ENCODE measurements around the gene NOP56.

NOP56 gene

GRCh38 chr20:2619337-2619736 is 33.1 kb upstream of the NOP56 start:
- H3K27me3 ChIP-seq (ENCODE audit: control insufficient read depth in 1 of 2, insufficient read depth in 2 of 2, low read length in 2 of 2) = no peaks in the 10 kb centered on the region
- no peaks in the 10 kb centered on the region for H3K36me3 ChIP-seq (ENCODE audit: insufficient read depth, low read length)
- no peaks in the 10 kb centered on the region for H3K9me3 ChIP-seq (ENCODE audit: low read length)
- no peak overlapping the region for H3K9ac ChIP-seq (ENCODE audit: low read length)
- no peak overlapping the region for H3K4me3 ChIP-seq (ENCODE audit: low read depth in 1 of 2, low read length in 2 of 2)
- H3K27ac ChIP-seq (ENCODE audit: low read depth, low read length) = no peak overlapping the region
- H3K4me1 ChIP-seq (ENCODE audit: insufficient read depth, low read length) = no peaks in the 10 kb centered on the region

GRCh38 chr20:2619961-2620595 is 32.4 kb upstream of the NOP56 start:
- no peak overlapping the region for H3K9ac ChIP-seq (ENCODE audit: low read length)
- H3K36me3 ChIP-seq (ENCODE audit: insufficient read depth, low read length) = no peaks in the 10 kb centered on the region
- no peak overlapping the region for H3K27ac ChIP-seq (ENCODE audit: low read depth, low read length)
- H3K4me1 ChIP-seq (ENCODE audit: insufficient read depth, low read length) = no peaks in the 10 kb centered on the region
- H3K9me3 ChIP-seq (ENCODE audit: low read length) = no peaks in the 10 kb centered on the region
- H3K27me3 ChIP-seq (ENCODE audit: control insufficient read depth in 1 of 2, insufficient read depth in 2 of 2, low read length in 2 of 2) = no peaks in the 10 kb centered on the region
- H3K4me3 ChIP-seq (ENCODE audit: low read depth in 1 of 2, low read length in 2 of 2) = no peak overlapping the region

- no peak overlapping the region for H3K4me3 ChIP-seq (ENCODE audit: low read depth in 1 of 2, low read length in 2 of 2)
- no peaks in the 10 kb centered on the region for H3K9me3 ChIP-seq (ENCODE audit: low read length)
- H3K4me1 ChIP-seq (ENCODE audit: insufficient read depth, low read length) = no peaks in the 10 kb centered on the region
- H3K27me3 ChIP-seq (ENCODE audit: control insufficient read depth in 1 of 2, insufficient read depth in 2 of 2, low read length in 2 of 2) = no peaks in the 10 kb centered on the region
- H3K9ac ChIP-seq (ENCODE audit: low read length) = no peak overlapping the region
- H3K27ac ChIP-seq (ENCODE audit: low read depth, low read length) = no peak overlapping the region
- H3K36me3 ChIP-seq (ENCODE audit: insufficient read depth, low read length) = no peaks in the 10 kb centered on the region
Measured at GRCh38 chr20:2624190-2624589, 28.2 kb upstream of the NOP56 start.

GRCh38 chr20:2625062-2625461 is 27.4 kb upstream of the NOP56 start:
- no peaks in the 10 kb centered on the region for H3K4me1 ChIP-seq (ENCODE audit: insufficient read depth, low read length)
- H3K9me3 ChIP-seq (ENCODE audit: low read length) = no peaks in the 10 kb centered on the region
- no peaks in the 10 kb centered on the region for H3K36me3 ChIP-seq (ENCODE audit: insufficient read depth, low read length)
- no peak overlapping the region for H3K9ac ChIP-seq (ENCODE audit: low read length)
- no peak overlapping the region for H3K27ac ChIP-seq (ENCODE audit: low read depth, low read length)
- no peaks in the 10 kb centered on the region for H3K27me3 ChIP-seq (ENCODE audit: control insufficient read depth in 1 of 2, insufficient read depth in 2 of 2, low read length in 2 of 2)
- H3K4me3 ChIP-seq (ENCODE audit: low read depth in 1 of 2, low read length in 2 of 2) = no peak overlapping the region

- Histone ChIP-seq H3K9ac (ENCODE audit: low read length) (no peak overlapping the region), H3K4me1 (ENCODE audit: insufficient read depth, low read length) (no peaks in the 10 kb centered on the region), H3K27ac (ENCODE audit: low read depth, low read length) (no peak overlapping the region), H3K27me3 (ENCODE audit: control insufficient read depth in 1 of 2, insufficient read depth in 2 of 2, low read length in 2 of 2) (no peaks in the 10 kb centered on the region), H3K4me3 (ENCODE audit: low read depth in 1 of 2, low read length in 2 of 2) (no peak overlapping the region), H3K9me3 (ENCODE audit: low read length) (no peaks in the 10 kb centered on the region), H3K36me3 (ENCODE audit: insufficient read depth, low read length) (no peaks in the 10 kb centered on the region)
Measured at GRCh38 chr20:2626853-2627541, 25.4 kb upstream of the NOP56 start.

- H3K27me3 ChIP-seq (ENCODE audit: control insufficient read depth in 1 of 2, insufficient read depth in 2 of 2, low read length in 2 of 2) = no peaks in the 10 kb centered on the region
- H3K4me1 ChIP-seq (ENCODE audit: insufficient read depth, low read length) = no peaks in the 10 kb centered on the region
- H3K36me3 ChIP-seq (ENCODE audit: insufficient read depth, low read length) = no peaks in the 10 kb centered on the region
- H3K4me3 ChIP-seq (ENCODE audit: low read depth in 1 of 2, low read length in 2 of 2) = no peak overlapping the region
- no peak overlapping the region for H3K27ac ChIP-seq (ENCODE audit: low read depth, low read length)
- H3K9me3 ChIP-seq (ENCODE audit: low read length) = no peaks in the 10 kb centered on the region
- no peak overlapping the region for H3K9ac ChIP-seq (ENCODE audit: low read length)
Measured at GRCh38 chr20:2631228-2631627, 21.2 kb upstream of the NOP56 start.

GRCh38 chr20:2633381-2633780 is 19.1 kb upstream of the NOP56 start:
- H3K4me1 ChIP-seq (ENCODE audit: insufficient read depth, low read length) = no peaks in the 10 kb centered on the region
- no peaks in the 10 kb centered on the region for H3K9me3 ChIP-seq (ENCODE audit: low read length)
- no peak overlapping the region for H3K27ac ChIP-seq (ENCODE audit: low read depth, low read length)
- no peaks in the 10 kb centered on the region for H3K36me3 ChIP-seq (ENCODE audit: insufficient read depth, low read length)
- H3K27me3 ChIP-seq (ENCODE audit: control insufficient read depth in 1 of 2, insufficient read depth in 2 of 2, low read length in 2 of 2) = no peaks in the 10 kb centered on the region
- no peak overlapping the region for H3K9ac ChIP-seq (ENCODE audit: low read length)
- no peak overlapping the region for H3K4me3 ChIP-seq (ENCODE audit: low read depth in 1 of 2, low read length in 2 of 2)

GRCh38 chr20:2637246-2637645 is 15.2 kb upstream of the NOP56 start:
- H3K4me3 ChIP-seq (ENCODE audit: low read depth in 1 of 2, low read length in 2 of 2) = no peak overlapping the region
- H3K27ac ChIP-seq (ENCODE audit: low read depth, low read length) = no peak overlapping the region
- H3K9me3 ChIP-seq (ENCODE audit: low read length) = no peaks in the 10 kb centered on the region
- H3K4me1 ChIP-seq (ENCODE audit: insufficient read depth, low read length) = no peaks in the 10 kb centered on the region
- no peaks in the 10 kb centered on the region for H3K36me3 ChIP-seq (ENCODE audit: insufficient read depth, low read length)
- H3K9ac ChIP-seq (ENCODE audit: low read length) = no peak overlapping the region
- no peaks in the 10 kb centered on the region for H3K27me3 ChIP-seq (ENCODE audit: control insufficient read depth in 1 of 2, insufficient read depth in 2 of 2, low read length in 2 of 2)

- Histone ChIP-seq H3K9ac (ENCODE audit: low read length) (no peak overlapping the region), H3K9me3 (ENCODE audit: low read length) (no peaks in the 10 kb centered on the region), H3K27ac (ENCODE audit: low read depth, low read length) (no peak overlapping the region), H3K27me3 (ENCODE audit: control insufficient read depth in 1 of 2, insufficient read depth in 2 of 2, low read length in 2 of 2) (no peaks in the 10 kb centered on the region), H3K4me3 (ENCODE audit: low read depth in 1 of 2, low read length in 2 of 2) (no peak overlapping the region), H3K4me1 (ENCODE audit: insufficient read depth, low read length) (no peaks in the 10 kb centered on the region), H3K36me3 (ENCODE audit: insufficient read depth, low read length) (no peaks in the 10 kb centered on the region)
Measured at GRCh38 chr20:2640260-2640659, 12.2 kb upstream of the NOP56 start.

GRCh38 chr20:2640899-2641298 is 11.5 kb upstream of the NOP56 start:
- H3K9ac ChIP-seq (ENCODE audit: low read length) = no peak overlapping the region
- no peaks in the 10 kb centered on the region for H3K4me1 ChIP-seq (ENCODE audit: insufficient read depth, low read length)
- H3K27ac ChIP-seq (ENCODE audit: low read depth, low read length) = no peak overlapping the region
- no peaks in the 10 kb centered on the region for H3K9me3 ChIP-seq (ENCODE audit: low read length)
- H3K4me3 ChIP-seq (ENCODE audit: low read depth in 1 of 2, low read length in 2 of 2) = no peak overlapping the region
- H3K27me3 ChIP-seq (ENCODE audit: control insufficient read depth in 1 of 2, insufficient read depth in 2 of 2, low read length in 2 of 2) = no peaks in the 10 kb centered on the region
- H3K36me3 ChIP-seq (ENCODE audit: insufficient read depth, low read length) = no peaks in the 10 kb centered on the region

GRCh38 chr20:2643708-2644107 is 8.7 kb upstream of the NOP56 start:
- Histone ChIP-seq H3K27ac (ENCODE audit: low read depth, low read length) (no peak overlapping the region), H3K4me1 (ENCODE audit: insufficient read depth, low read length) (no peaks in the 10 kb centered on the region), H3K27me3 (ENCODE audit: control insufficient read depth in 1 of 2, insufficient read depth in 2 of 2, low read length in 2 of 2) (no peaks in the 10 kb centered on the region), H3K9me3 (ENCODE audit: low read length) (no peaks in the 10 kb centered on the region), H3K9ac (ENCODE audit: low read length) (no peak overlapping the region), H3K36me3 (ENCODE audit: insufficient read depth, low read length) (no peaks in the 10 kb centered on the region), H3K4me3 (ENCODE audit: low read depth in 1 of 2, low read length in 2 of 2) (no peak overlapping the region)
